ENCODE results near the gene ADORA2A. TPM values are rescaled to one million over a fixed set of nuclear protein-coding genes. Genes with fewer than 3 reads are reported as not detected.

Gene ADORA2A
- 11.4 and 16.2 TPM in 2 replicates for total RNA-seq

- DNase-seq: no peak
Observed at GRCh38 chr22:24427500-24428164, at the start of gene ADORA2A. ADORA2A (plus strand) TSS chr22:24427599; CDS start chr22:24433405, 5,806 bp downstream.

GRCh38 chr22:24379536-24379935, 47.9 kb upstream of the ADORA2A start:
- DNase-seq: peak; percentile 59

GRCh38 chr22:24380220-24380904, 47.0 kb upstream of the ADORA2A start:
- DNase-seq: no peak

- no peak for DNase-seq
Observed at GRCh38 chr22:24380905-24381230, 46.5 kb upstream of the ADORA2A start.

GRCh38 chr22:24383061-24383460, 44.3 kb upstream of the ADORA2A start:
- DNase-seq: no peak

- DNase-seq: no peak
Observed at GRCh38 chr22:24384131-24384530, 43.3 kb upstream of the ADORA2A start.

GRCh38 chr22:24386937-24387471, 40.4 kb upstream of the ADORA2A start:
- no peak for DNase-seq

GRCh38 chr22:24389680-24390079, 37.7 kb upstream of the ADORA2A start:
- DNase-seq: no peak

GRCh38 chr22:24390156-24390555, 37.2 kb upstream of the ADORA2A start:
- DNase-seq: peak; percentile 45

- no peak for DNase-seq
Observed at GRCh38 chr22:24390576-24390975, 36.8 kb upstream of the ADORA2A start.

GRCh38 chr22:24391836-24392217, 35.6 kb upstream of the ADORA2A start:
- DNase-seq: peak; percentile 66

GRCh38 chr22:24392218-24392931, 35.0 kb upstream of the ADORA2A start:
- DNase-seq: no peak

- DNase-seq: no peak
Observed at GRCh38 chr22:24393012-24393559, 34.3 kb upstream of the ADORA2A start.

GRCh38 chr22:24393848-24394247, 33.6 kb upstream of the ADORA2A start:
- no peak for DNase-seq

GRCh38 chr22:24394254-24394653, 33.1 kb upstream of the ADORA2A start:
- DNase-seq: no peak

GRCh38 chr22:24398409-24398808, 29.0 kb upstream of the ADORA2A start:
- no peak for DNase-seq

- DNase-seq: no peak
Observed at GRCh38 chr22:24400034-24400725, 27.2 kb upstream of the ADORA2A start.

- DNase-seq: peak; percentile 28
Observed at GRCh38 chr22:24400726-24401596, 26.4 kb upstream of the ADORA2A start.

- no peak for DNase-seq
Observed at GRCh38 chr22:24401931-24402367, 25.4 kb upstream of the ADORA2A start.

- peak; percentile 96 for DNase-seq
Observed at GRCh38 chr22:24402460-24403192, 24.8 kb upstream of the ADORA2A start.

- DNase-seq: no peak
Observed at GRCh38 chr22:24403346-24403745, 24.1 kb upstream of the ADORA2A start.
